ENCODE measurements around the gene FKBP4. TPM values are rescaled to one million over a fixed set of nuclear protein-coding genes. Genes with fewer than 3 reads are reported as not detected.

Gene FKBP4
- total and polyA plus RNA-seq, 2 experiments from 2014 or later, result 112 to 124 TPM

GRCh38 chr12:2806700-2807099 is 11.9 kb downstream of the FKBP4 start:
- H3K36me3 ChIP-seq, result peaks cover 21% of the 10 kb centered on the region
- peak in 1 of 2 donors; percentile 24 for DNase-seq (ENCODE audit: low read depth in 1 of 2, low spot score in 1 of 2)

GRCh38 chr12:2811801-2812200 is 17.0 kb downstream of the FKBP4 start:
- peaks cover 9% of the 10 kb centered on the region for H3K4me1 ChIP-seq (ENCODE audit: low read depth)
- peak overlapping the region; percentile 64 for H3K4me3 ChIP-seq
- no peak overlapping the region for H3K27ac ChIP-seq
- DNase-seq (ENCODE audit: low read depth in 1 of 2, low spot score in 1 of 2), result no peak
- H3K36me3 ChIP-seq, result no peaks in the 10 kb centered on the region
- no peaks in the 10 kb centered on the region for H3K27me3 ChIP-seq
- TF ChIP-seq CTCF (IDR thresholded peaks at IDR 0.05; ENCODE audit: low read depth, low read length), result no peak
- H3K9me3 ChIP-seq (ENCODE audit: low read depth), result no peaks in the 10 kb centered on the region

More at GRCh38 chr12:2806700-2807099, 11.9 kb downstream of the FKBP4 start:
- peaks cover 1% of the 10 kb centered on the region for H3K4me1 ChIP-seq (ENCODE audit: low read depth)
- no peaks in the 10 kb centered on the region for H3K27me3 ChIP-seq
- no peak overlapping the region for H3K27ac ChIP-seq
- H3K4me3 ChIP-seq, result no peak overlapping the region
- no peaks in the 10 kb centered on the region for H3K9me3 ChIP-seq (ENCODE audit: low read depth)
- TF ChIP-seq CTCF (IDR thresholded peaks at IDR 0.05; ENCODE audit: low read depth, low read length), result no peak

GRCh38 chr12:2812290-2813213 is 17.8 kb downstream of the FKBP4 start, which contains the start of gene ITFG2:
TSS of gene ITFG2 (plus strand) at chr12:2812668. CDS start at chr12:2812761, 93 bp downstream.
- no peak for TF ChIP-seq CTCF (IDR thresholded peaks at IDR 0.05; ENCODE audit: low read depth, low read length)
- Histone ChIP-seq H3K4me3 (peak within 1 kb of the TSS; percentile 64), H3K27me3 (no peaks in the 10 kb centered on the region), H3K4me1 (ENCODE audit: low read depth) (peaks cover 9% of the 10 kb centered on the region), H3K9me3 (ENCODE audit: low read depth) (no peaks in the 10 kb centered on the region), H3K27ac (peak within 1 kb of the TSS; percentile 96), H3K36me3 (peaks cover 4% of the 10 kb centered on the region)
- DNase-seq (ENCODE audit: low read depth in 1 of 2, low spot score in 1 of 2), result peak; percentile 99

GRCh38 chr12:2813214-2814185 is 18.7 kb downstream of the FKBP4 start:
- H3K4me1 ChIP-seq (ENCODE audit: low read depth), result peaks cover 9% of the 10 kb centered on the region
- DNase-seq (ENCODE audit: low read depth in 1 of 2, low spot score in 1 of 2), result peak; percentile 73 to 80
- peak; percentile 77 for TF ChIP-seq CTCF (IDR thresholded peaks at IDR 0.05; ENCODE audit: low read depth, low read length)
- peaks cover 12% of the 10 kb centered on the region for H3K36me3 ChIP-seq
- no peaks in the 10 kb centered on the region for H3K9me3 ChIP-seq (ENCODE audit: low read depth)
- H3K27me3 ChIP-seq, result no peaks in the 10 kb centered on the region
- H3K4me3 ChIP-seq, result peak overlapping the region; percentile 64
- H3K27ac ChIP-seq, result peak overlapping the region; percentile 96

- TF ChIP-seq CTCF (IDR thresholded peaks at IDR 0.05; ENCODE audit: low read depth, low read length), result no peak
- Histone ChIP-seq H3K4me1 (ENCODE audit: low read depth) (no peaks in the 10 kb centered on the region), H3K36me3 (peaks cover 34% of the 10 kb centered on the region), H3K9me3 (ENCODE audit: low read depth) (no peaks in the 10 kb centered on the region), H3K4me3 (no peak overlapping the region), H3K27me3 (no peaks in the 10 kb centered on the region), H3K27ac (no peak overlapping the region)
- no peak for DNase-seq (ENCODE audit: low read depth in 1 of 2, low spot score in 1 of 2)
Observed at GRCh38 chr12:2819810-2820209, 25.0 kb downstream of the FKBP4 start.

All from cardiac muscle cell (in vitro differentiated cells and primary cell).